GM19025 (cell line): ENCODE results near the gene PTPRO.

Experiments
- ATAC-seq: cut with Tn5 transposase; IDR thresholded peaks from one replicate; pipeline ENCODE4 v1.9.1; 2021; ENCODE audit warnings: mild to moderate bottlenecking, low read depth, moderate library complexity; ENCODE audit not compliant: unreplicated experiment

PTPRO gene

DNA sequence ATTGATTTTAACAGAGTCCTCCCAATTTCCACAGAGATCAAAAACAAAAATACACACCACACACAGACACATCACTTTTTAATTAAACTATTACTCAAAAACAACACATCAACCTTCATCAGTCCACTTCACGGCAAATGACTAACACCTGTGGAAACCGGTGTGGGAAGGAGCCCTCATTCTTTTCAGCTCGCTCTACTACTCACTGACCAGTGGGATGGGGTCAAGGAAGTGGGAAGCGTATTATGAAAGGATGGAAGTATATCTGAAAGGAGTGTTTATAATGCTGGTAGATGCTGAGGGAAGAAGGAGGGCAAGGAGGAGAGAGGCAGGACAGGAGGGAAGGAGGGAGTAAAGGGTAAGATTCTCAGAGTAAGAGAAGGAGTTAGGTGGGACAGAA, 310.4 kb downstream of the PTPRO start:
- no peak for ATAC-seq

DNA sequence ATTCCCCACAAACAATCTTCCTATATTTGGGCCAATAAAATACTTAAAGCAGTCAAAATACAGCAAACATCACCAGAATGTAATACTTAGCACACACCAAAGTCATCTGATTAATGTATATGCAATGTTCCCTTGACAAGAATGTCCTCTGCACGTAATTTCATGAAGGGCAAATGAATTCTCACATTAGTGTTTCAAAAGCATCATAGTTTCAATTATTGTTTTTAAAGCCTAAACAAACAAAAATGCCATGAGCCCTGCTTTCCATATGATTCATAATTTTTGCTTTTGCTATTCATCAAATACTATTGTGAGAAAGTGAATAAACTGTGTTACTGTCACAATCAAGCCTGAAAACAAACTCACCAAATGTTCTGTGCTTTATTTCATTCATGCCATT, 310.9 kb downstream of the PTPRO start:
- no peak for ATAC-seq

DNA sequence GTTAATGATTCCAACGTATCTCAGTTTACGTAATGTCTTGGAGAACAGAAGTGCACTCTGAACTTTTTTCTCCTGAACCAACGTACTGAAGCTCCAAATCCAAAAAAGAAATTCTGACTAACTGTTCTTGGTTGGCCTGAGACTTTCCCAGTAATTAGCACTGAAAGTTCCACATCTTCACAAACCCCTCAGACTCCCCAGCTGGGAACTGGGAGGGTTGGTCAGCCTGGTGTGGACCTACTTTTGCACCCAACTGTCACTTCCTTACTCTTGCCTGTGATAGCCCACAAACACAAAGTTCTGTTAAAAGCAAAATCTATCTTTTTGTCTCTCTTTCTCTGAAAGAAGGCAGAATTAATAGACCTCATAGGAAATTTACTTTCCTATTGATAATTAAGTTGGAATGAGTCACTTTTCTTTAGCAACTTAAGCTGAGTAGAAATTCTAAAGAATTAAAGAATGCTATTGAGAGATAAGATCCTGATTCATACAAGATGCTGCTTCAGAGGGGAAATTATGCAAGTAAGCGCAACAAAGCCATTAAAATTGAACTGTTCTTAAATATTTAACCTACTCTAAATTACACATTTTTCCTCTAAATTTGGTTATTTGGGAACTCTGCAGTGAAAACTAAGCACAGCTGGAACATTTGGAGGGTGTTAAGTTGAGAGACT, 311.8 kb downstream of the PTPRO start:
- no peak for ATAC-seq

DNA sequence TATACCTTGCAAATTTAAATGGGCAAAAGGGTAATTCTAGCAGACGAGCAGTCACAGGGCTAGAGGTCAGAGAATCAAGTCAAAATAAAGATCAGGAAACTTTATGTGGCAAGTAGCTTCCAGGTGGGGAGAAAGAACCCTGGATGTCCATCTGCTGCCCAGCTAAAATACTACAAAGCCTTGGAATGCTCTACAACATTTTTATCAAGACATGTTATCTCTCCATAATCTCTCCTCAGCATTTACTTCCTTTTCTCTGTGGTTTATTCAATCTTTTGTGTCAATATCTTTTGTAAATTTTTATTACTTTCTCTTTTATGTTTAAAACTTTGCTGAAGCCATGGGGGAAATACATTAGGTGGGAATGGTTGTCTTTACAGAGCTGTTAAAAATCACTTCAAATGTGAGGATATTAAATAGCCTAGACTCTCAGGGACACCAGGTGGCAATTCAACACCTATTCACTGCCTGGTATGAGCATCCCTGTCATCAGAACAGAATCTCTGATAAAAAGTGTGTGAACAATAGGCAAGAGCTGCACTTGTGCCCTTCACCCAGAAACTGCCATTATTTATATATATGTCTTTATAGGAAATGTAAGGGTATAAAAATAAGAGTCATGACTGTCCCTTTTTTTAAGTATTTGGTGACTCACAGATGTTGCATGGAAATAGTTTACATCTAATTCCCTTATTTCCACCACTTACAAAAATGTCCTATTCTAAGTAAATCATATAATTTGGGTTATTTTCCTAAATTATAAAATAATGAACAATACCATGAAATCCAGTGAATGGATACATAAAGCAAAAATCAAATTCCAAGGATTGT, 314.0 kb downstream of the PTPRO start:
- no peak for ATAC-seq

DNA sequence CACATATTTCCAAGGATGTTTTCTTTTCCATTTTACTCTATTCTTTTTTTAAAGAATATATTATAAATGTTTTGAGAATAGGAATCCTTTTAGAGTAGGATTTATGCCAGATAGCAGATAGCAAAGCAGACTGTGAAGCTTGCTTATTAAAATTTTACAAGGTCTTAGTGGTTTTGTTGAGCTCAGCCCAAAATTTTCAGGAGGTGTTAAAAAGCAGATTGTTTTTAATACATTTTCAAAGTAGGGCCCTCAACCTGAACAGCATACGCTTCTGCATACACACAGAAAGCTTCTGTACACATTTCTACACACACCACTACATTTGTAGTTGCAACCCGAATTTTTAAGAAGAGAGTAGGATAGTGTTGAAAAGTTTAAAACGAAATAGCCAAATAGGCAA, 315.9 kb downstream of the PTPRO start:
- no peak for ATAC-seq

DNA sequence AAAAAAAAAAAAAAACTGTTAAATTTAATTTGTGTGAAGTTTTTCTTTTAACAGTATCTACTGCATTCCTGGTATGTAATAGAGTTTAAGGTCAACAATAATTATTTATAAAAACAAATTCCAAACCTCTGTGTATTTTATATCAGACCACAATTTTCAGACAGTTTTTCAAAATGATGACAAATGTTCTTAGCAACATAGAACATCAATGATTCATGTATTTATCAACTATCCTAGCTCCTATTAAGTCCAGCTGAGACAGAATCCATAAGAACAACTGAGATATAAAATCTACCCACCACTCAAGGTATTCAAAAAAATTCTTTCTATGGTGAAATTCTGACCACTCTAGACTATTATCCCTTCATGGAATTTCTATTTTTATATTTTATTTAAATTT, 322.4 kb downstream of the PTPRO start:
- no peak for ATAC-seq

DNA sequence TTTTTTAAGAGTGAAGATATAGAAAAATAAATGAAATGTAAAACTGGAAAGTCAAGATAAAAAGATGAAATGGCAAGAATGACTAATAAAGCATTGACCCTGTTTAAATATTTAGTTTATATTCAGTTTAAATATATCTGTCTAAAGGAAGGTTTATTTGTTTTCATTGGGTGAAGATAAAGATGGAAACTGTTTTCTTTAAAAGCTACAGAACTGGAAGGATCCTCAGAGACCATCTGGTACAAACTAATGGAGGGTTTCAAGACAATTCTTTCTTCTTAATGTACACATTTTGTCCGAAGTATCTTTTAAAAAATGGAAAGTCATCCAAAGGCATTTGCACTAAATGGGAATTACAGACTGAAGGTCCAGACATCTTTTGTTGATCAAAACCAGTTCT, 324.3 kb downstream of the PTPRO start:
- no peak for ATAC-seq
